ENCODE data around the gene BMX. TPM values are rescaled to one million over a fixed set of nuclear protein-coding genes. Genes with fewer than 3 reads are reported as not detected.
A peak's percentile ranks its signal among the peaks of the same experiment; 100 is the strongest.

BMX gene
- total and polyA plus RNA-seq, 9 of the 15 experiments (the other 6 are each of a cell fraction or from before 2014, with no cell fraction given) = 0.45 to 4.2 (median 1.8) TPM

DNA sequence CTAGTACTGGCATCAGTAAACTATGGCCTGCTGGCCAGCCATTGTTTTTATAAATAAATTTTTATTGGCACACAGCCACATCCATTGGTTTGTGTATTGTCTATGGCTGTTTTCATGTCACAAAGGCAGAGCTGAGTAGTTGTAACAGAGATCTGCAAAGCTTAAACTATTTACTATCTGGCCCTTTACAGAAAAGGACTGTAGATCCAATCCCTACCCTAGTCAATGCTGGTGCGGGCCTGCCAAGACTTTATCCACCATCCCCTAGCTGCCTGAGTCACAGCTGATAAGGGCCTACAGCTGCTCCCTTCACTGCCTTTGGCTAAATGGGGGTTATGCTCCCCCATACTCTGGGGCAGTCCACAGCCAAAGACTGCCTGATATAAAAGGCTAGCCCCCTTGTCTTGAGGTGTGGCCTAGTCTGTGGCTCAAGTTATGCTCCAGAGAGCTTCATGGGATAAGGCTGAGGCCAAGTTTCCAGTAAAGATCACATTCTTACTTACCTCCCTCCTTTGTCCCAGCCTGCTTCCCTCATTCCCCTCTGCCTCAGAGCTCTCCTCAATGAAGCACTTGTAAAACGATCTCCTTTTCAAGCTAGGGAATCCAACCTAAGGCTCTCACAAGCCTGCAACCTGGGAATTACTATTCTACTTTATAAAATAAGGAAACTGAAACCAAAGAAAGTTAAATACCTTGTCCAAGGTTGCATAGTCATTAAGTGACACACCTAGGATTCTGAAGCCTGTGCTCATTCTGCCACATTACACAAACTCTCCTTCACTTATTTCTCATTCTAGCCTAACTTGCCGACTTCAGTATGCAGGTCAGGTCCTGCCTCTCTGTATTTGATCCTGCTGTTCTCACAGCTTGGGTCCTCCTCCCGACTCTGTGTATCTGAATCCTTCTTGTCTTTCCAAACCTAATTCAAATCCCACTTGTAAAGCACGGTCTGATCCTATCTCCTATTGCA lies 79.5 kb downstream of the BMX start (continued):
- TF ChIP-seq FOXP1 (CRISPR knock-in tag; IDR thresholded peaks at IDR 0.05) = no peak
- no peak for TF ChIP-seq CHD2 (IDR thresholded peaks at IDR 0.05; ENCODE audit: low read depth, low read length)
- TF ChIP-seq PTTG1 (tag; IDR thresholded peaks at IDR 0.05; ENCODE audit: low read depth) = no peak
- no peak for TF ChIP-seq CUX1 (CRISPR knock-in tag; IDR thresholded peaks at IDR 0.05)
- no peak for TF ChIP-seq ZNF224 (CRISPR knock-in tag; IDR thresholded peaks at IDR 0.05)
- TF ChIP-seq ZC3H11A (IDR thresholded peaks at IDR 0.05; ENCODE audit: low read depth, low read length) = no peak
- TF ChIP-seq CREBBP (IDR thresholded peaks at IDR 0.05; ENCODE audit: low read depth, low read length) = no peak
- no peak for TF ChIP-seq RBM39 (optimal IDR thresholded peaks at IDR 0.05; ENCODE audit: low read depth, low read length)
- no peak for TF ChIP-seq ZNF3 (CRISPR knock-in tag; IDR thresholded peaks at IDR 0.05)
- TF ChIP-seq, protein P1, sequence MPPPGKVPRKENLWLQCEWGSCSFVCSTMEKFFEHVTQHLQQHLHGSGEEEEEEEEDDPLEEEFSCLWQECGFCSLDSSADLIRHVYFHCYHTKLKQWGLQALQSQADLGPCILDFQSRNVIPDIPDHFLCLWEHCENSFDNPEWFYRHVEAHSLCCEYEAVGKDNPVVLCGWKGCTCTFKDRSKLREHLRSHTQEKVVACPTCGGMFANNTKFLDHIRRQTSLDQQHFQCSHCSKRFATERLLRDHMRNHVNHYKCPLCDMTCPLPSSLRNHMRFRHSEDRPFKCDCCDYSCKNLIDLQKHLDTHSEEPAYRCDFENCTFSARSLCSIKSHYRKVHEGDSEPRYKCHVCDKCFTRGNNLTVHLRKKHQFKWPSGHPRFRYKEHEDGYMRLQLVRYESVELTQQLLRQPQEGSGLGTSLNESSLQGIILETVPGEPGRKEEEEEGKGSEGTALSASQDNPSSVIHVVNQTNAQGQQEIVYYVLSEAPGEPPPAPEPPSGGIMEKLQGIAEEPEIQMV (tag; conservative IDR thresholded peaks at IDR 0.05; ENCODE audit: low read depth) = no peak
- no peak for TF ChIP-seq YBX1 (IDR thresholded peaks at IDR 0.05)
- no peak for TF ChIP-seq ZNF695 (CRISPR knock-in tag; IDR thresholded peaks at IDR 0.05)
- TF ChIP-seq ERF (CRISPR knock-in tag; IDR thresholded peaks at IDR 0.05) = no peak
- no peak for TF ChIP-seq SMC3 (conservative IDR thresholded peaks at IDR 0.05; ENCODE audit: insufficient read depth, low read depth, low read length)
- TF ChIP-seq, protein P2, sequence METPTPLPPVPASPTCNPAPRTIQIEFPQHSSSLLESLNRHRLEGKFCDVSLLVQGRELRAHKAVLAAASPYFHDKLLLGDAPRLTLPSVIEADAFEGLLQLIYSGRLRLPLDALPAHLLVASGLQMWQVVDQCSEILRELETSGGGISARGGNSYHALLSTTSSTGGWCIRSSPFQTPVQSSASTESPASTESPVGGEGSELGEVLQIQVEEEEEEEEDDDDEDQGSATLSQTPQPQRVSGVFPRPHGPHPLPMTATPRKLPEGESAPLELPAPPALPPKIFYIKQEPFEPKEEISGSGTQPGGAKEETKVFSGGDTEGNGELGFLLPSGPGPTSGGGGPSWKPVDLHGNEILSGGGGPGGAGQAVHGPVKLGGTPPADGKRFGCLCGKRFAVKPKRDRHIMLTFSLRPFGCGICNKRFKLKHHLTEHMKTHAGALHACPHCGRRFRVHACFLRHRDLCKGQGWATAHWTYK (CRISPR knock-in tag; IDR thresholded peaks at IDR 0.05) = peak; percentile 31; the same call in 1 of the 2 replicates
- TF ChIP-seq SRSF3 (IDR thresholded peaks at IDR 0.05; ENCODE audit: insufficient read depth, low read length) = no peak
- peak in 1 of 2 experiments; percentile 96 for TF ChIP-seq NCOA2 (IDR thresholded peaks at IDR 0.05; ENCODE audit: partially characterized antibody in 2 of 2)
- TF ChIP-seq JUNB (CRISPR knock-in tag; conservative IDR thresholded peaks at IDR 0.05) = no peak
- TF ChIP-seq FOXJ3 (CRISPR knock-in tag; IDR thresholded peaks at IDR 0.05) = no peak
- no peak for TF ChIP-seq LCOR (CRISPR knock-in tag; IDR thresholded peaks at IDR 0.05)
- no peak for TF ChIP-seq KLF1 (tag; IDR thresholded peaks at IDR 0.05)
